Measurements from ENCODE around the gene CTDSPL.

The CTDSPL gene

GRCh38 chr3:38002940-38003339 lies 141.3 kb downstream of the CTDSPL start:
- DNase-seq (ENCODE audit: low read depth), result no peak

- DNase-seq (ENCODE audit: low read depth), result no peak
These were observed 141.7 kb downstream of the CTDSPL start for GRCh38 chr3:38003371-38003816.

DNA sequence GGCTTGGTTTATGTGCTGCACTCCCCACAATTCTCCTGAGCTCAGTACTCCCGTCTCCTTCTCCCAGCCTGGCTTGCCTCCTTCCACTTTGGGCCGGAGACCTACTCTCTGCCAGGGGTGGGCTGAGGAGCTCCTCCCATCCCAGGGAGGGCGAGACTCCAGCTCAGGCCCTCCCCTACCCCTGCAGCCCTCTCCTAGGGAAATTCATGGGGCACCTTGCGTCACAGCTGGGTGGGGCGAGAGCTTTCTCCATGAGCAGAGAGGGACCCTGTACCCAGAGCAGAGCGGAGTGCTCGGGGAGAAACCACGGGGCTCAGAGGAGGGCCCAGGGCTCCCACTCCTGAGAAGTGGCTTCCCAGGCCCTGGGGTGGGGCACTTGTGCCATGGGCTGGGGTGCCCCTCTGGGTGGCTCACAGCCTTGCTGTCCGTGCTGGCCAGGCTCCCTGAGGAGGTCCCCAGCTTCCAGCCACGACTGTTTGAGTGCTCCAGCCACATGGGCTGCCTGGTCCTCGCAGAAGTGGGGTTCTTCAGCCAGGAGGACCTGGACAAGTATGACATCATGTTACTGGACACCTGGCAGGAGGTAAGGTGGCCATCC lies 142.2 kb downstream of the CTDSPL start:
- DNase-seq (ENCODE audit: low read depth), result no peak

- no peak for DNase-seq (ENCODE audit: low read depth)
These were observed 142.9 kb downstream of the CTDSPL start for GRCh38 chr3:38004415-38005075.

DNA sequence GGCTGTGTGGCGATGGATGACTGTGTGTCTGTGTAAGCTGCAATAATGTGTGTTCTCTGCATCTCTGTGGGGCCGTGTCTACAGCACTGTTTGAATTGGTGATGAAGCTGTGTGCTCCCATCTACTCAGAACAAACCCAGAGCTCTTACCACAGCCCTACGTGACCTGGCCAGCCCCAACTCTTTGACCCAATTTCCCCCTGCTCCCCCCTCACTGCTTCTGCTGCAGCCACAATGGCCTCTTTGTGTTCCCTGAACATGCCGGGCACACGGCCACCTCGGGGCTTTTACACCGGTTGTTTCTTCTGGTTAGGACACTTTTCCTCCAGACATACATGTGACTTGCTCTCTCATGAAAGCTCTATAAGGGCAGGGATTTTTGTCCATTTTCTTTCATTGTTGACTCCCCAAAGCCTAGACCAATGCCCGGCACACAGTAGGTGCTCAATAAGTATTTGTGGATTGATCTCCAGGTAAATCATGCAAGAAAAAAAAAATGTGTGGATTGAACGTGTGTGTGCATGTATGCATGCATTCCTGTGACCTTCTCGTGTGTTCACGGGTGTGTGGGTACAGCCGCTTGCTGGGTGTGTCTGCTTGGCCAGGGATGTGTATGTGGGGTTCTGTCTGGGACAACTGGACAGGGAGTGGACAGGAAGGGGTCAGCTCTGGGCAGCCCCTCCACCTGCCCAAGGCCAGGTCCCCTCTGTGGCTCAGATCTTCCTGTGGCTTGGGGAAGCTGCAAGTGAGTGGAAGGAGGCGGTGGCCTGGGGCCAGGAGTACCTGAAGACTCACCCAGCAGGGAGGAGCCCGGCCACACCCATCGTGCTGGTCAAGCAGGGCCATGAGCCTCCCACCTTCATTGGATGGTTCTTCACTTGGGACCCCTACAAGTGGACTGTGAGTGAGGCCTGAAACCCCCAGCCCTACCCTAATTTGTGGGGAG lies 143.7 kb downstream of the CTDSPL start:
- no peak for DNase-seq (ENCODE audit: low read depth)

GRCh38 chr3:38006031-38006430 lies 144.4 kb downstream of the CTDSPL start:
- no peak for DNase-seq (ENCODE audit: low read depth)

GRCh38 chr3:38006445-38006995 lies 144.8 kb downstream of the CTDSPL start:
- DNase-seq (ENCODE audit: low read depth), result no peak

- DNase-seq (ENCODE audit: low read depth), result no peak
These were observed 146.0 kb downstream of the CTDSPL start for GRCh38 chr3:38007754-38008090.

- DNase-seq (ENCODE audit: low read depth), result no peak
These were observed 146.6 kb downstream of the CTDSPL start for GRCh38 chr3:38008191-38008701.

- no peak for DNase-seq (ENCODE audit: low read depth)
These were observed 147.4 kb downstream of the CTDSPL start for GRCh38 chr3:38008971-38009580.

- no peak for DNase-seq (ENCODE audit: low read depth)
These were observed 148.3 kb downstream of the CTDSPL start for GRCh38 chr3:38009807-38010591.

DNA sequence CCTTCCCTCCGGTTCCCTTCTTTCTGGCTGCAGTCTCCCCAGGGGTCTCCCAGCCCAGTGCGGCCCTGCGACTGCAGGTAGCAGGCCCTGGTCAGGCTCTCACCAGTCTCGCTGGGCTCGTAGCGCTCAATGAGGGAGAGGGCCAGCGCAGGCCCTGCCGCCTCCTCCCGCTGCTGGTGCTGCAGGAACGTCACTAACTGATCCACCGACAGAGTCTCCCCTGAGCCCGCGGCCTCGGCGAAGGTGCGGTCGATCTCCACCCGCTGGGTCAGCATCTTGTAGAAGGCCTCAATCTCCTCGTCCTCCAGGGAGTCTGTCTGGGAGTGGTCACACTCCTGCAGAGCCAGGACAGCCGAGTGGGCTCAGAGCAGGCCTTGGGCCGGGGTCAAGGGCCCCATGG lies 149.4 kb downstream of the CTDSPL start:
- no peak for DNase-seq (ENCODE audit: low read depth)

DNA sequence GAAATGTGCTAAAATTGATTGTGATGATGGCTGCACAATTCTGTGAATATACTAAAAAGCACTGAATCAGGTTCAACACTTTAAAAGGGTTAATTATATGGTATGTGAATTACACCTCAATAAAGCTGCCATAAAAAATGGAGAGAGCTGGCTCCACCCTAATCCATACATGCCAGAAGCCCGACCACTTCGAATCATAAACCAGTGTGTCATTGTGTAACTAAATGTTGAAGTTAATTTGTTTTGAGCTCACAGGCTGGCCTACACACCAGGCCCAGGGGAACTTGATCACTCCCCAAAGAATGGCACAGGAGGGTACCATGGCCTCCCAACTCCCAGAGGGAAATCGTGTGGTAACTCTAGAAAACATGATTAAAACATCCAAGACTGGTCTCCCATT lies 153.8 kb downstream of the CTDSPL start:
- DNase-seq (ENCODE audit: low read depth), result no peak

DNA sequence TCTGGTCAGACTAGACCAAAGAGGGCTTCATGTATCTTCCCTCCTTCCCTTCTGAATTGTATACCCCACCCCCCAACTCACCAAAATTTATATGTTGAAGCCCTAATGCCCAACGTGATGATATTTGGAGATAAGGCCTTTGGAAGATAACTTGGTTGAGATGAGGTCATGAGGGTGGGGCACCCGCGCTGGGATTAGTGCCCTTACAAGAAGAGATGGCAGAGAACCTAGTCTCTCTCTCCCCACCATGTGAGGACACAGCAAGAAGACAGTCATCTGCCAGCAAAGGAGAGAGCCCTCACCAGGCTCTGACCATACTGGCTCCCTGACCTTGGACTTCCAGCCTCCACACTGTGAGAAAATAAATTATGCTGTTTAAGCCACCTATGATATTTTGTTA lies 154.3 kb downstream of the CTDSPL start:
- DNase-seq (ENCODE audit: low read depth), result no peak

DNA sequence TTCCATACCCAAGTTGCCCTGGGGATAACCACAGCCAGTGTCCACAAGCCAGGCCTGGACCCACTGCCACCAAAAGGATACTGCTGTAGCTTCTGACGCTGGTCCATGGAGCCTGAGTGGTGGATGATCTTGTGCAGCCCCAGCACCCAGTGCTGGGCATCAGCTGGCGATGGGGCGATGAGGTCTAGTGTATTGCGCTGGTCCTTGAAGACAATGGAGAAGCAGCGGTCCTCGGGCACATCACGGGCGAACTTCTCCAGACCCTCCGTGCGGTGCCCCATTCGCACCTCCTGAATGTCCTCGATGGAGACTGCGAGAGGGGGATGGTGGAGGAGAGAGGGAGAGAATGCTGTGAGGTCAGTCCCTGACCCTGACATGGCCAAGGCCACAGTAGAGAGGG lies 154.7 kb downstream of the CTDSPL start:
- no peak for DNase-seq (ENCODE audit: low read depth)

GRCh38 chr3:38016847-38017444 lies 155.3 kb downstream of the CTDSPL start:
- DNase-seq (ENCODE audit: low read depth), result no peak

- no peak for DNase-seq (ENCODE audit: low read depth)
These were observed 156.0 kb downstream of the CTDSPL start for GRCh38 chr3:38017445-38018295.

DNA sequence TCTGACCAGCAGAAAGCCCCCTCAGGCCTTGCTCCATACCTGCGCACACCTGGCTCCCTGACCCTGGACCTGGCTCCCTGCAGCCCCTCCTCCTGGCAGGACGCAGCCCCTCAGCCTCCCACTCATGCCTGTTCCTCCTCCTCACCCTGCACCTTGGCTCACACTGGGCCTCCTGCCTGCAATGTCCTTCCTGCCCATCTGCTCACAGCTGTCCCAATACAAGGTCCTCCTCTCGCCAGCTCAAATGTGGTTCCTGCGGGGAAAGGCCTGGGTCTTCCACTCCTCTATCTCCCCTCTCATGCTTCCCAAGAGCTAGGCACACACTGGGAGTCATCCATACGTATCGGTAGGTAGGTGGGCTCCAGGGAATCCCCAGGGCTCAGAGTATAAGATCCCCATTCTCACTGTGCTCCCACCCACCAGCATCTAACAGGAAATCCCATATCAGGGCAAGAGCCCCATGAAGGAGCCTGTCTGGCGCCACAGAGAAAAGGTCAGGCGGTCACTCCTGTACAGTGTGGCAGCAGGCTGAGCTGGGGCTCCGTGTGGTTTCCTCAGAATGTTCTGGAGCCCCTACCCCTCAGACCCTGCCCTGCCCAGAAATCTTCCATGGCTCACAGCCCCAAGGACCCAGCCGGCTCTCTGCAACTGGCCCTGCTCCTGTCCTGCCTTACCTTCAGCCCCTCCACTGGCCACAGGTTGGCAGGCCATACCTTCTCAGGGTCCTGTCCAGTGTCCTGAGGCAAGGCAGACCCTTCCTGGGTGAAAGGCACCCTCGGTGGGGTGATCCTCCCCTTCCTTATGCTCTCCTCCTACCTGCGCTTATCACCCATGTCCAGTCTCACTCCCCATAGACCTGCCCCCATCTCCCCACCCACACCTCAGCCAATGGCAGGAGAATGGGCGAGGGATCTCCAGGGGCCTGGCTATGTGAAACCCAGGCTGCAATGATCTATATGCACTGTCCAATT lies 156.9 kb downstream of the CTDSPL start:
- no peak for DNase-seq (ENCODE audit: low read depth)
